T47D (cell line): ENCODE results near the gene SRF.

Source experiments
- DNase-seq, 2 experiments: peaks; one replicate each; pipeline versions ENCODE4 v3.0.0 to v3.0.0-alpha.2; 2011 to 2012; ENCODE audit warnings: low read depth in 1 of 2, low spot score in 1 of 2
- JUND ChIP-seq: IDR thresholded peaks from 2 replicates; pipeline ENCODE4 v1.6.1; 2012; ENCODE audit warnings: low read depth
- in situ Hi-C: cut with HindIII; loops from 2 replicates; pipeline ENCODE4 v1.10.0; 2016; ENCODE audit warnings: low sequenced_read_pairs, low pct_unique_long_range_greater_than_20kb

The SRF gene

DNA sequence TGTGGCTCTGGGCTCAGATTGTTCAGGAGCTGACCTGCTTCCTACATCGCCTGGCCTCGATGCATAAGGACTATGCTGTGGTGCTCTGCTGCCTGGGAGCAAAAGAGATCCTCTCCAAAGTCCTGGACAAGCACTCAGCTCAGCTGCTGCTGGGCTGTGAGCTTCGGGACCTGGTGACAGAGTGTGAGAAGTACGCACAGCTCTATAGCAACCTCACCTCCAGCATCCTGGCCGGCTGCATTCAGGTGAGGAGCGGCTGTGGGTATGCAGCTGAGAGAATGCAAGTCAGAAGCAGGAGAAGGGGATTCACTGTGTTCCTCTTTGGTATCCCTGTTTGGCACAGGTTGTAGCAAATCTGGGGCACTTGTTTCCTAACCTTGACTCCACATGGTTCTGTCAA is 28.8 kb downstream of the SRF start:
- DNase-seq, result no peak
- no peak for TF ChIP-seq JUND

DNA sequence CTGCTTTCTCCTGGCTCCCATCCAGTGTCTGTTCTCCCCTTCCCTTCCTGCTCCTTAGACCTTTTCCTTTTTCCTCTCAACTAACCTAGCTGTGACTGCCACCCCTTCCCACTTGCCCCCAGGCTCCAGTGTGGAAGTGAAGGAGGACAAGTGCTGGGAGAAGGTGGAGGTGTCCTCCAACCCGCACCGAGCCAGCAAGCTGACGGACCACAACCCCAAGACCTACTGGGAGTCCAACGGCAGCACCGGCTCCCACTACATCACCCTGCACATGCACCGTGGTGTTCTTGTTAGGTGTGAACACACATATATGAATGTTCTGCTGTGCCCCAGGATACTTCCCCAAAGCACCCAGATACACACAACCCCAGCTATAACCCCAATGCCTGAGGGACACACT is 29.5 kb downstream of the SRF start:
- in situ Hi-C loops, result no loop called here
- no peak for DNase-seq
- TF ChIP-seq JUND, result no peak

More for the DNA sequence above, 28.8 kb downstream of the SRF start:
- in situ Hi-C loops, result no loop called here

DNA sequence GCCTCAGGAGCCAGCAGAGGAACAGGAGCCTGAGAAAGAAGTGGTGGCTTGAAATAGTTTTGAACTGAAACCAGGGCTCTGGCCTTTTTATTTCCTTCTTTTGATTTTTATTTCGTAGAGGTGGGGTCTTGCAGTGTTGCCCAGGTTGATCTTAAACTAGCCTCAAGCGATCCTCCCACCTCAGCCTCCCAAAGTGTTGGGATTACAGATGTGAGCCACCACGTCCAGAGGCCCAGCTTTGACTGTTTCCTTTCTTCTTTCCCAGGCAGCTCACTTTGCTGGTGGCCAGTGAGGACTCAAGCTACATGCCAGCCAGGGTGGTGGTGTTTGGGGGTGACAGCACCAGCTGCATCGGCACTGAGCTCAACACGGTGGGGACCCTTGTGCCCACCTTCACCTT is 31.4 kb downstream of the SRF start:
- in situ Hi-C loops, result no loop called here
- DNase-seq, result no peak
- TF ChIP-seq JUND, result no peak

DNA sequence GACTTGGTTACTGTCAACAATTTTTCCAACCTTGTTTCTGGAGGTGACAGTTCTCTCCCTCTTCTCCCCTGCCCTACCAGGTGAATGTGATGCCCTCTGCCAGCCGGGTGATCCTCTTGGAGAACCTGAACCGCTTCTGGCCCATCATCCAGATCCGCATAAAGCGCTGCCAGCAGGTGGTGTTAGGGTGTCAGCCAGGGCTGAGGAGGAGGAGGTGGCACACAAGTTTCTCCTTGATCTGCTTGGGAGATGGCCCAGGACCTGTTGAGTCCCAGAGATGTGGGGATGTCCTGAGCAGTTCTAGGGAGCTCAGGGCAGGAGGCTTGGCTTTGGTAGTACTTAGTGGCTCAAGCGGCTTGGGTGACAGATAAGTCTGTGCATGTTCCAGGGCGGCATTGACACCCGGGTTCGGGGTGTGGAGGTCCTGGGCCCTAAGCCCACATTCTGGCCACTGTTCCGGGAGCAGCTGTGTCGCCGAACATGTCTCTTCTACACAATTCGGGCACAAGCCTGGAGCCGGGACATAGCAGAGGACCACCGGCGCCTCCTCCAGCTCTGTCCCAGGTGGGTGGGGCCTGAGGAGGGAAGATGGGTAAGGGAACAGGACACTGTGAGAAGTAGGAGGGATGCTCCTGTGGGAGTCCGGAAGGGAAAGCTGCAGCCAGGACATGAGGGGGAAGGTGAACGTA is 32.1 kb downstream of the SRF start:
- no peak for DNase-seq
- TF ChIP-seq JUND, result no peak
- in situ Hi-C loops, result no loop called here

DNA sequence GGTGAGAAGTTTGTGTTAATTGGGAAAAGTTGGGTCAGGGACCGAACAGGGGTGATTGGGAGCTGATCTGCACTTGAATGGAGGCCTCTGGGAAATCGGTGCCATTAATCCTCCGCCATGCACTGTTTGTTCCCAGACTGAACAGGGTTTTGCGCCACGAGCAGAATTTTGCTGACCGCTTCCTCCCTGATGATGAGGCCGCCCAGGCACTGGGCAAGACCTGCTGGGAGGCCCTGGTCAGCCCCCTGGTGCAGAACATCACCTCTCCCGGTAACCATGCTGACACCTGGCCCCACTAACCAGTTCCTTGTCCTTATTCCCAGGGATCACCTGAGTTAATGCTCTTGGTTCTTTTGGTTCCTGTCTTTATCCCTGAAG is 32.6 kb downstream of the SRF start:
- TF ChIP-seq JUND, result no peak
- no peak for DNase-seq
- in situ Hi-C loops, result no loop called here

DNA sequence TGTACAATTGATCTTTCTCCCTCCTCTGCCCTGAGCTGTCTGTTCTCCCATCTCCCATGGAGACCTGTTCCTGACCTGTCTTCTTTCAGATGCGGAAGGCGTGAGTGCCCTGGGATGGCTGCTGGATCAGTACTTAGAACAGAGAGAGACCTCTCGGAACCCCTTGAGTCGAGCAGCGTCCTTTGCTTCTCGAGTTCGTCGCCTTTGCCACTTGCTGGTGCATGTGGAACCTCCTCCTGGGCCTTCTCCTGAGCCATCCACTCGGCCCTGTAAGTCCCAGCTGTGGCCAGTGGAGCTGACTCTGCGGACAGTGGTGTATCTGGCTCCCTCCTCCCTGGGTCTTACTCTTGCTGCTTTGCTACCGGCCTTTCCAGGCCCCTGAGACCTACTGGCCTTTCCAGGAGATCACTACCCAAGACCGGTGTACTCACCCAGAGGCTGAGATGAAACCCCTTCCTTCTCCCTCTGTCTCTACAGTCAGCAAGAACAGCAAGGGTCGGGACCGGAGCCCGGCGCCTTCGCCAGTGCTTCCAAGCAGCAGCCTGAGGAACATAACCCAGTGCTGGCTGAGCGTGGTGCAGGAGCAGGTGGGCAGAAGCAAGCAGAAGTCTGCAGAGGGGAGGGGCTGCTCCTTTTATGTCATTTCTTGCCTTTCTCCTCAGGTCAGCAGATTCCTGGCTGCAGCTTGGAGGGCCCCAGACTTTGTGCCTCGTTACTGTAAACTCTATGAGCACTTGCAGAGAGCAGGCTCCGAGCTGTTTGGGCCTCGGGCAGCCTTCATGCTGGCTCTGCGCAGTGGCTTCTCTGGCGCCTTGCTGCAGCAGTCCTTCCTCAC is 33.4 kb downstream of the SRF start:
- TF ChIP-seq JUND, result no peak
- no peak for DNase-seq
- in situ Hi-C loops, result no loop called here

DNA sequence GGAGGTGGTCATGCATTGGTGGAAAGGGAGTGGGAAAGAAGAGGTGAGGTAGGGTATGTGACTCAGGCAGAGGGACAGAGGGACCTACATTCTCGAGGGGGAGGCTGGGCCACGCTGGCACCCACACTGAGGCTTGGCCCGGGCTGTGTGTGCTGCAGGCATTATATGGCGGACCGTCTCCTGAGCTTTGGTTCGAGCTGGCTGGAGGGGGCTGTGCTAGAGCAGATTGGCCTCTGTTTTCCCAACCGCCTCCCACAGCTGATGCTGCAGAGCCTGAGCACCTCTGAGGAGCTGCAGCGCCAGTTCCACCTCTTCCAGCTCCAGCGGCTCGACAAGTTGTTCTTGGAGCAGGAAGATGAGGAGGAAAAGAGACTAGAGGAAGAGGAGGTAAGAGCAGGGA is 34.8 kb downstream of the SRF start:
- in situ Hi-C loops, result no loop called here
- no peak for TF ChIP-seq JUND
- DNase-seq, result no peak

DNA sequence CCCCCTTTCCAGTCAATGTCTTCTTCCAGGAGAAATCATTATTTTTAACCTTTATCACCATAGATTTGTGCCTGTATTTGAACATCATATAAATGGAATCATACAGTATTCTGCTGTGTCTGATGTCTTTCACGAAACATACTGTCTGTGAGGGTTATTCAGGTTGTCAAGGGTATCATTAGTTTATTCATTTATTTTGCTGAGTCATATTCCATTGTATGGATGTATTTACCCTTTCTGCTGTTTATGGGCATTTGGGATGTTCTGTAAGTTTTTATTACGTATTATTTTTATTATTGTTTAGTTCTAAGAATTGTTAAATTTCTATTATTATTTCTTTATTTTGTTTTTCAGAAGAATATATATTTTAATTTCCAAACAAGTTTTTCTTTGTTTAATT is 36.2 kb downstream of the SRF start:
- TF ChIP-seq JUND, result no peak
- DNase-seq, result no peak
- in situ Hi-C loops, result no loop called here

DNA sequence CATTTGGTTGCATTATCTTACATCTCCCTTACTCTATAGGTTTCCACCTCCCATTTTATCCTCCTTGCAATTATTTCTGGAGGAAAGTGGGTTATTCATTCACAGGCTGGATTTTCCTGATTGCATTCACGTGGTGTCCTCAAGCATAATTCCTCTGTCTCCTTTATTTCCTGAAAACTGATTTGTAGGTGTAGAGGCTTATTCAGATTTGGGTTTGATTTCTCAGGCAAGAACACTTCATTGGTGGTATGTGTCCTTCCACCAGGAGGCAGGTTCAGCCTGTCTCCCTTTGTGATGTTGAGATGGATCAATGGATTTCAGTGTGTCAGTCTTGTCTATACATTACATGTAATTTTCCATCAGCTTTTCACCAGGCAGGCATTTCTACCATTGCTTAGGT is 40.9 kb downstream of the SRF start:
- TF ChIP-seq JUND, result no peak
- DNase-seq, result peak in 1 of 2 experiments; percentile 21
- in situ Hi-C loops, result no loop called here

DNA sequence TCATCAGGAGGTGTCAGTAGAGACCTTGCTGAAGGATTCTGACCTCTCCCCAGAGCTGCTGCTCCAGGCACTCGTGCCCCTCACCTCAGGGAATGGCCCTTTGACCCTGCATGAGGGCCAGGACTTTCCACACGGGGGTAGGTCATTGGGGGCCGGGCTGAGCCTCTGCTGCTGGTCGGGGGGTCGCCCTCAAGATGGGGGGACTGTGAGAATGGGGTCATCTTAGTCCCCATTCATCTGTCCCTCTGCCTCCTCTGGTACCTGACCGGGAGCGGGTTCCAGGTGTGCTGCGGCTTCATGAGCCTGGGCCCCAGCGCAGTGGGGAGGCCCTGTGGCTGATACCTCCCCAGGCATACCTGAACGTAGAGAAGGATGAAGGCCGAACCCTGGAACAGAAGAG is 42.4 kb downstream of the SRF start:
- no peak for TF ChIP-seq JUND
- in situ Hi-C loops, result no loop called here
- no peak for DNase-seq

DNA sequence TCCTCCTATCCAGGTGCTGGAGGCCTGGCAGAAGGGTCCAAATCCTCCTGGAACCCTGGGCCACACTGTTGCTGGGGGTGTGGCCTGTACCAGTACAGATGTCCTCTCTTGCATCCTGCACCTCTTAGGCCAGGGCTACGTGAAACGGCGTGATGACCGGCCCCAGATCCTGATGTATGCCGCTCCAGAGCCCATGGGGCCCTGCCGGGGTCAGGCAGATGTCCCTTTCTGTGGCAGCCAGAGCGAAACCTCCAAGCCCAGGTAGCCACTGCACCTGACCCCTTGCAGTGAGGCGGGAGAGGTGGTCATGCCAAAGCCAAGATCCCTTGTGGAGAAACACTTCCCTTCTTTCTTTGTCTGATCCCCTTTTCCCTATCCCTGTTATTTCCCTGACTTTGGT is 44.0 kb downstream of the SRF start:
- in situ Hi-C loops, result no loop called here
- TF ChIP-seq JUND, result no peak
- DNase-seq, result no peak

DNA sequence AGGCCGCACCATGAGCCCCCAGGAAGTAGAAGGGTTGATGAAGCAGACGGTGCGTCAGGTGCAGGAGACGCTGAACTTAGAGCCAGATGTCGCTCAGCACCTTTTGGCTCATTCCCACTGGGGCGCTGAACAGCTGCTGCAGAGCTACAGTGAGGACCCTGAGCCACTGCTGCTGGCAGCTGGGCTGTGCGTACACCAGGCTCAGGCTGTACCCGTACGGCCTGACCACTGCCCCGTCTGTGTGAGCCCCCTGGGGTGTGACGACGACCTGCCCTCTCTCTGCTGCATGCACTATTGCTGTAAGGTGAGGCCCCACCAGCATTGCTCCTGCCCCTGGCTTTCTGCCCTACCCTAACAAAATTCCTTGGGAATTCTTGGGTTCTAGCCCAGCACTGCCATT is 45.1 kb downstream of the SRF start:
- DNase-seq, result no peak
- in situ Hi-C loops, result no loop called here
- no peak for TF ChIP-seq JUND

DNA sequence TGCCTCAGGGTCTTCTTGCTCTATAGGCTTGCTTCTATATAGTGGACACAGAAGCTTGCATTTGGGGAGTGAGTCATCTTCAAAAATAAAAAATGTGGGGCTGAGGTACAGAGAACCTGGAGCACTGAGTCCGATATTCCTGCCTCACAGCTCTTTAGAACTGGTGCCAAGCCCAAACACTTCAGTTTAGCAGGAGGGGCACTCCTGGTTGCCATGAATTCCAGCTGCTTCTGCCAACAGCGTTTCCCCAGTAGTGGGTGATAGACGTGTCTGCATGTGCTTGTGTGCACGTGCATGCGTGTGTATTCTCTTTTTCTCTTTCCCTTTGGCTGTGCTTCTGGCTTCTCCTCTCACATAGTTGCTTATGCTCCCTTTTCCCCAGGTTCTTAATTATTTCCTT is 46.3 kb downstream of the SRF start:
- TF ChIP-seq JUND, result no peak
- in situ Hi-C loops, result no loop called here
- no peak for DNase-seq
